Fibroblast of skin of scalp (primary cell): ENCODE results near the gene OVAAL.
"Not testable (repeated sequence)": the region's sequence is repeated elsewhere in the genome, so short reads cannot be mapped to it uniquely, and the experiment has no call there.

Experiments used
- DNase-seq: peaks from one replicate; pipeline ENCODE4 v3.0.0-alpha.2; 2013

The OVAAL gene

GRCh38 chr1:180540697-180541594 is 17.8 kb upstream of the OVAAL start:
- peak; percentile 70 for DNase-seq

GRCh38 chr1:180542113-180542837 is 16.5 kb upstream of the OVAAL start:
- DNase-seq: peak; percentile 51

GRCh38 chr1:180542838-180543145 is 16.0 kb upstream of the OVAAL start:
- DNase-seq: peak; percentile 51

GRCh38 chr1:180544050-180544449 is 14.7 kb upstream of the OVAAL start:
- no peak for DNase-seq

- DNase-seq: no peak
These were observed 12.8 kb upstream of the OVAAL start for GRCh38 chr1:180545991-180546390.

- no peak for DNase-seq
These were observed 10.0 kb upstream of the OVAAL start for GRCh38 chr1:180548686-180549317.

GRCh38 chr1:180549770-180550169 is 9.0 kb upstream of the OVAAL start:
- not testable (repeated sequence) for DNase-seq

GRCh38 chr1:180550241-180550640 is 8.5 kb upstream of the OVAAL start:
- DNase-seq: no peak

- no peak for DNase-seq
These were observed 6.8 kb upstream of the OVAAL start for GRCh38 chr1:180551997-180552396.

GRCh38 chr1:180553046-180553445 is 5.7 kb upstream of the OVAAL start:
- not testable (repeated sequence) for DNase-seq

- no peak for DNase-seq
These were observed 3.4 kb upstream of the OVAAL start for GRCh38 chr1:180555411-180555810.

GRCh38 chr1:180560200-180560867 is 1.6 kb downstream of the OVAAL start:
- DNase-seq: no peak

GRCh38 chr1:180560868-180561600 is 2.3 kb downstream of the OVAAL start:
- DNase-seq: peak; percentile 64

- no peak for DNase-seq
These were observed 3.9 kb downstream of the OVAAL start for GRCh38 chr1:180562640-180563025.

- DNase-seq: peak; percentile 80
These were observed 4.5 kb downstream of the OVAAL start for GRCh38 chr1:180563026-180563827.

GRCh38 chr1:180565121-180565871 is 6.5 kb downstream of the OVAAL start:
- DNase-seq: no peak

- DNase-seq: no peak
These were observed 7.3 kb downstream of the OVAAL start for GRCh38 chr1:180566026-180566425.

- DNase-seq: no peak
These were observed 7.7 kb downstream of the OVAAL start for GRCh38 chr1:180566495-180566894.

GRCh38 chr1:180567654-180568053 is 8.9 kb downstream of the OVAAL start:
- peak; percentile 58 for DNase-seq

GRCh38 chr1:180568184-180568583 is 9.4 kb downstream of the OVAAL start:
- DNase-seq: no peak
